T-helper 1 cell treated with Interleukin-12 subunit alpha and Interleukin-12 subunit beta and Interleukin-4 antibody, amounts not matched to agents 30 μg/mL and 1 μg/mL, for 36 hours (primary cell): ENCODE data around the gene TBC1D8B.

Experiments used
- H3K27ac Mint-ChIP-seq: one replicate; pipeline ENCODE4 v1.8.0; 2021; ENCODE audit warnings: mild to moderate bottlenecking, mixed read lengths
- H3K27me3 Mint-ChIP-seq: one replicate; pipeline ENCODE4 v1.8.0; 2021; ENCODE audit warnings: low read depth, mixed read lengths
- H3K36me3 Mint-ChIP-seq: one replicate; pipeline ENCODE4 v1.8.0; 2021; ENCODE audit warnings: low read depth, mixed read lengths
- H3K4me1 Mint-ChIP-seq: one replicate; pipeline ENCODE4 v1.8.0; 2021; ENCODE audit warnings: low read depth, mixed read lengths
- H3K4me3 Mint-ChIP-seq: one replicate; pipeline ENCODE4 v1.8.0; 2021; ENCODE audit warnings: mild to moderate bottlenecking, moderate library complexity, mixed read lengths
- H3K9me3 Mint-ChIP-seq: one replicate; pipeline ENCODE4 v1.8.0; 2021; ENCODE audit warnings: mixed read lengths

Gene TBC1D8B

DNA sequence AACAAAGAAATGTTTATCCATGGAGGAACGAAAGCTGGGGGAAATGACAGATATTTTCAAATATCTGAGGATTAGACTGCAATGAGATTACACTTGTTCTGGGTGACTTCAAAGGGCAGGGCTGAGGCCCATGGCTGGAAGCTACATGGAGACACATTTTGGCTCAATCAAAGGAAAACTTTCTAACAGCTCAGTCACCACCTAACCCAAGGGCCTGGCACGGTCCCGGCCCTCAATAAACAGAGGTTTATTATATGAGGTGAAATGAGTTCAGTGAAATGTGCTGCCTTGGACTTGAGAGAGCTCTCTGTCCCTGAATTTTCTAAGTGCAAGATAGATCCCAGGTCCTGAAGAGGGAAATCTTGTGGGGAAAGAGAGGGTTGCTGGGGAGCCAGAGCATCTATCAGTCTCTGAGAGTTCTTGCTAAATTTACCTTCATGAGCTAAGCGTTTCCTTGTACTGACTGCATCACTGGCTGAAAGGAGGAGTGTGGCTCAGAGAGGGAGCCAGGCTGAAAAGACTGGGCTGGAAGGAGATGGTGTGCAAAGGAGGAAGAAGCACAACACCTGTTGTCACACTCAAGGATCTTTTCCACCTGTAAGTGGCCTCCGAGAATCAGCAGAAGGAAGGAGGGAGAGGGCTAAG, 102.7 kb downstream of the TBC1D8B start:
- Mint-ChIP-seq H3K9me3 (no peaks in the 10 kb centered on the region), H3K4me1 (no peaks in the 10 kb centered on the region), H3K27ac (no peak overlapping the region), H3K4me3 (no peak overlapping the region), H3K27me3 (no peaks in the 10 kb centered on the region), H3K36me3 (no peaks in the 10 kb centered on the region)

DNA sequence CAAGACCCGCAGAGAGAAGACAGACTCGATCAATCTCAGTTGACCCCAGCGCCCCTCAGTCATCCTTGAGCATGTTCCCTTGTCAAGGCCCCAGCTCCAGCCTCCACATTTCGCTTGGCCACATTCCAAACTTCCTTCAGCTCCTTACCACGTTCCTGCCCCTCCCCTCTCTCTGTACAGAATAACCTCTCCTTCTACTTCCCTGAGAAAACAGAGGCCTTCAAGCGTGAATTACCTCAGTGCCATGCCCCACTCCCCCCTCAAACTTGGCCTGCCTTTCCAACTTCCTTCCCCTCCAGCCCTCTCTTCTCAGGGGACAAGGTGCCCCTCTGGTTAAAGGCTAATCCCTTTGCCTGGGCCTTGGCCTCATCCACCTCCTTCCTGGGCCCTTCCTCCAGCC, 103.9 kb downstream of the TBC1D8B start:
- no peaks in the 10 kb centered on the region for H3K27me3 Mint-ChIP-seq
- H3K27ac Mint-ChIP-seq: no peak overlapping the region
- H3K9me3 Mint-ChIP-seq: no peaks in the 10 kb centered on the region
- no peak overlapping the region for H3K4me3 Mint-ChIP-seq
- no peaks in the 10 kb centered on the region for H3K36me3 Mint-ChIP-seq
- H3K4me1 Mint-ChIP-seq: no peaks in the 10 kb centered on the region

DNA sequence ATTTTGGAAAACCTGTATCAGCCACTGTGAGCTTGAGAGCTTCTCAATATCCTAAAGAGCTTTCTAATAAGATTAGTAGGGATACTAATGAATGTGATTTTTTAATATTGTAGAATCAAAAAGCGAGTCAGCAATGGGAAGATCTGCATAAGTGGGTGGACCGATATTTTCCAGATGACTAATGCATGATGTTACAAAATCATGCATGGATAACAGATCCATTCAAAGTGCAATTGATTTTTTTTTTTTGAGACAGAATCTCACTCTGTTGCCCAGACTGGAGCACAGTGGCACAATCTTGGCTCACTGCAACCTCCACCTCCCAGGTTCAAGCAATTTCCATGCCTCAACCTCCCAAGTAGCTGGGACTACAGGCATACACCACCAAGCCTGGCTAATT, 110.4 kb downstream of the TBC1D8B start:
- peaks cover 3% of the 10 kb centered on the region for H3K27me3 Mint-ChIP-seq
- no peak overlapping the region for H3K4me3 Mint-ChIP-seq
- peaks cover 1% of the 10 kb centered on the region for H3K4me1 Mint-ChIP-seq
- H3K36me3 Mint-ChIP-seq: no peaks in the 10 kb centered on the region
- no peak overlapping the region for H3K27ac Mint-ChIP-seq
- no peaks in the 10 kb centered on the region for H3K9me3 Mint-ChIP-seq

DNA sequence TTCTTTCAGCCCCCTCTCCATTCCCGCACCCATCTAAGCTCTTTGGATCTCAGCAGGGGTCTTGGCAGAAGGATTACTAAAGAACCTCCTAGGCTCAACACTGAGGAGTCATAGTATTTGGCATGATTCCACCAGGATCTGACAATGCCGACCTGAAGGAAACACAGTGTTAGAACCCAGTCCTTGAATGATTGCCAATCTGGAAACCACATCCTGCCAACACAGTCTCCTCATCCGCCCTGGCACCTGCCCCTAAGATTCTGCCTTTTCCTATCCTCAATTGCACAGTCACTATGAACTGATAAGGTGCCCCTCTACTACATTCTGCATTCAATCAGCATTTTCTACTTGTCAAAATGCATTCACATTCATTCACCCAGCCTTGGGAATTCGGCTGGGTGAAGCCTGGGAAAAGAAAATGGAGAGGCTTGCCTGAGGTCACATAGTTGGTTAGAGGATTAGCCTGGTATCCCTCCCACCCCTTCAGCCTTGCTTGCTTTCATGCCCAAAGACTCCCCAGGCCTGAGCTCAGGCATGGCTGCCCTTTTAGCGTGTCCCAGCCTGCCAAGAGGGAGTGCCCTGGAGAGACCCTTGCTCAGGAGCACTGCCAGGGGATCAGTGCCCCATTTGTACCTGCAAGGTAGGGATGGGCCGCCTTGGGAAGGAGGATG, 115.5 kb downstream of the TBC1D8B start:
- no peaks in the 10 kb centered on the region for H3K36me3 Mint-ChIP-seq
- H3K9me3 Mint-ChIP-seq: no peaks in the 10 kb centered on the region
- no peak overlapping the region for H3K27ac Mint-ChIP-seq
- H3K27me3 Mint-ChIP-seq: peaks cover 3% of the 10 kb centered on the region
- H3K4me1 Mint-ChIP-seq: peaks cover 1% of the 10 kb centered on the region
- H3K4me3 Mint-ChIP-seq: no peak overlapping the region

DNA sequence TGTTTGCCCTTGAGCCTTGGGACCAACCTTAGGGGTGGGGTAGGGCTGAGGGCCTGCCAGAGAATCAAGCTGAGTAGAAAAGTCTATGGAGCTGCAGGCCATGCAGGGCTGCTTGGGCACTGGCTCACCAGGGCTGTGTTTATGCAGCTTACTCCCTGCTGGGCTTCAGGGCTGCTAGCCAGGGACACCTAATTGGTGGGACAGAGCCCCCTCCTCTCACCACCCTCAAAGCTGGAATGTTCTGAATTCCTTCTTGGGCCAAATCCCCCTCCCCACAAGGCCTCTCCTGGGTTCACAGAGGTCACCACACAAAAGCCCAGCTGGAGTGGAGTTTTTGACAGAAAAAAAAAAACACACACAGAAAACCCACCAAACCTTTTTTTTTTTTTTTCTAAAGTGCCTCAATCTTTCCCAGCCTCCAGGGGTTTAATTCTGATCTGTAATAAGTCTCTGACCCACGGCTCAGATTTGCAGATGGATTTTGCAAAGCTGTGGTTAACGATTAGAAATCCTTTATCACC, 117.5 kb downstream of the TBC1D8B start, which contains the start of gene CLDN2:
CLDN2 (plus strand) TSS at position 471 of the 521 bp plus-strand sequence. CDS start 7,827 bp downstream, outside the sequence.
- H3K36me3 Mint-ChIP-seq: no peaks in the 10 kb centered on the region
- no peaks in the 10 kb centered on the region for H3K9me3 Mint-ChIP-seq
- H3K4me3 Mint-ChIP-seq: no peak within 1 kb of the TSS
- no peak within 1 kb of the TSS for H3K27ac Mint-ChIP-seq
- H3K4me1 Mint-ChIP-seq: peaks cover 1% of the 10 kb centered on the region
- peaks cover 3% of the 10 kb centered on the region for H3K27me3 Mint-ChIP-seq

DNA sequence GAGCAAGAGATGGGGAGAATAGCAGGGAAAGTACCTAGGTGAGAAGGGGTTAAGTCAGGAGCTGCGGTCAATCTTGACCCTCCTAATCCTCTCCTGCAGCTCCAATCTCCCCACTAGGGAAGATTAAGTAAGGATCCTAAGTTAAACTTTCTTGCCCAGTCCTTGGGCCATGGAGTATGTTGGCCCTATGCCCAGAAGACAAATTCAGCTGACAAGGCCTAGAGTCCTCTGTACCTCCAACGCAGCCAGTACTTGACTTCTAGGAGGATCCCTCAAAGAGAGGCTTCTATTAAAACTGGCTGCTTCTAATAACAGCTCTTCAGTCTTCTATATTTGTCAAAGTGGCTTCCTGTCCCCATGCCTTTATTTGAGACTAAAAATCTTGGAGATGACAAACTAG, 119.2 kb downstream of the TBC1D8B start:
- Mint-ChIP-seq H3K4me1 (peaks cover 1% of the 10 kb centered on the region), H3K4me3 (no peak overlapping the region), H3K36me3 (no peaks in the 10 kb centered on the region), H3K9me3 (no peaks in the 10 kb centered on the region), H3K27ac (no peak overlapping the region), H3K27me3 (peaks cover 3% of the 10 kb centered on the region)
